ENCODE results near the gene TGFBR1.

Gene TGFBR1

GRCh38 chr9:99139868-99140267 lies 35.0 kb downstream of the TGFBR1 start:
- TF ChIP-seq CTCF (IDR thresholded peaks at IDR 0.05; ENCODE audit: low read depth, low read length) = no peak
- DNase-seq = no peak
- peaks cover 55% of the 10 kb centered on the region for H3K36me3 ChIP-seq
- H3K27ac ChIP-seq = no peak overlapping the region
- H3K4me3 ChIP-seq (ENCODE audit: low read depth, low read length) = no peak overlapping the region
- H3K9me3 ChIP-seq (ENCODE audit: severe bottlenecking) = no peaks in the 10 kb centered on the region
- no peaks in the 10 kb centered on the region for H3K27me3 ChIP-seq (ENCODE audit: insufficient read depth, low read depth, severe bottlenecking)

- TF ChIP-seq CTCF (IDR thresholded peaks at IDR 0.05; ENCODE audit: low read depth, low read length) = peak; percentile 99
- Histone ChIP-seq H3K4me3 (ENCODE audit: low read depth, low read length) (no peak overlapping the region), H3K27me3 (ENCODE audit: insufficient read depth, low read depth, severe bottlenecking) (no peaks in the 10 kb centered on the region), H3K36me3 (peaks cover 61% of the 10 kb centered on the region), H3K27ac (no peak overlapping the region), H3K9me3 (ENCODE audit: severe bottlenecking) (no peaks in the 10 kb centered on the region)
- DNase-seq = peak; percentile 59
Measured at GRCh38 chr9:99140685-99141314, 35.9 kb downstream of the TGFBR1 start.

DNA sequence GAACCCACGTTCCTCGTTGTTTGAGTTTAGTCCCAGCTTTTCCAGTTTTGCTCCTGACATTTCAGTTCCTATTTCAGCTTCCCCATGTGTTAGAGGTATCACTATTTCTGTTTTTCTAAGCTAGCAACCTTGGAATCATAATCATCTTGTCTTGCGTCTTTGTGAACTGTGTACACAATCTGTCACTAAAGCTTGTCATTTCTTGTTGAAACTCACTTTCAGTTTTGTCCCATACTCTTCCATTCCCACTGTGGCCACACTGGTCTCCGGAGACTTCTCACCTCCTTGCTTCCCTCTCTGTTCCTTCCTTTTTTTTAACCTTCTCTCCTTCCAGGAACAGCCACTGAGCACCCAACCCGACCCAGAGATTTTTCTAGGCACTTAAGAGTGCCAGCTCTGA lies 36.9 kb downstream of the TGFBR1 start:
- Histone ChIP-seq H3K27me3 (ENCODE audit: insufficient read depth, low read depth, severe bottlenecking) (no peaks in the 10 kb centered on the region), H3K9me3 (ENCODE audit: severe bottlenecking) (no peaks in the 10 kb centered on the region), H3K27ac (no peak overlapping the region), H3K36me3 (peaks cover 71% of the 10 kb centered on the region), H3K4me3 (ENCODE audit: low read depth, low read length) (no peak overlapping the region)
- no peak for DNase-seq
- no peak for TF ChIP-seq CTCF (IDR thresholded peaks at IDR 0.05; ENCODE audit: low read depth, low read length)

DNA sequence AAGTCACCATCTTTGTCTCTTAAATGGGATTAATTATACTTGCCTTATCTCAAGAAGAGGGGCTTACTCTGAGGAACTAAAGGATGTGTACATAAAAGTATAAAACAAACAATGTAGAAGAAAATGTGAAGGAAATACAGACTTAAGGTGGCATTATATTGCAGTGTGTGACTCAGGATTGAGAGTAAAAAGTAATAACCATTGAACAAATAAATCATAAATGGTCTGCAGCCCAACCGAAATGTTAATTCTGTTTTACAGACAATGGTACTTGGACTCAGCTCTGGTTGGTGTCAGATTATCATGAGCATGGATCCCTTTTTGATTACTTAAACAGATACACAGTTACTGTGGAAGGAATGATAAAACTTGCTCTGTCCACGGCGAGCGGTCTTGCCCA lies 37.4 kb downstream of the TGFBR1 start:
- DNase-seq = no peak
- Histone ChIP-seq H3K27me3 (ENCODE audit: insufficient read depth, low read depth, severe bottlenecking) (no peaks in the 10 kb centered on the region), H3K4me3 (ENCODE audit: low read depth, low read length) (no peak overlapping the region), H3K9me3 (ENCODE audit: severe bottlenecking) (no peaks in the 10 kb centered on the region), H3K36me3 (peaks cover 76% of the 10 kb centered on the region), H3K27ac (no peak overlapping the region)
- TF ChIP-seq CTCF (IDR thresholded peaks at IDR 0.05; ENCODE audit: low read depth, low read length) = no peak

DNA sequence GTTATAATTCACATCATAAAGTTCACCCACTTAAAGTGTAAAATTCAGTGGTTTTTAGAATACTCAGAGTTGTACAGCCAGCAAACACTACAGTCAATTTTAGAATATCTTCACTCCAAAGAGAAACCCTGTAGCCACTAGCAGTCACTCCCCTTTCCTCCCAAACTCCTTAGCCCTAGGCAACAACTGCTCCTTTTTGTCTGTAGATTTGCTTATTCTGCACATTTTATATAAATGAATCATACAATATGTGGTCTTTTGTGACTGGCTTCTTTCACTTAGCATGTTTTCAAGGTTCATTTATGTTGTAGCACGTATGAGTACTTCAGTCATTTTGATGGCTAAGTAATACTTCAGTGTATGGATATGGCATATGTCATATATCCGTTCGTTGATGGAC lies 38.7 kb downstream of the TGFBR1 start:
- no peak overlapping the region for H3K4me3 ChIP-seq (ENCODE audit: low read depth, low read length)
- no peak for TF ChIP-seq CTCF (IDR thresholded peaks at IDR 0.05; ENCODE audit: low read depth, low read length)
- H3K9me3 ChIP-seq (ENCODE audit: severe bottlenecking) = no peaks in the 10 kb centered on the region
- no peak overlapping the region for H3K27ac ChIP-seq
- H3K36me3 ChIP-seq = peaks cover 78% of the 10 kb centered on the region
- DNase-seq = no peak
- no peaks in the 10 kb centered on the region for H3K27me3 ChIP-seq (ENCODE audit: insufficient read depth, low read depth, severe bottlenecking)

DNA sequence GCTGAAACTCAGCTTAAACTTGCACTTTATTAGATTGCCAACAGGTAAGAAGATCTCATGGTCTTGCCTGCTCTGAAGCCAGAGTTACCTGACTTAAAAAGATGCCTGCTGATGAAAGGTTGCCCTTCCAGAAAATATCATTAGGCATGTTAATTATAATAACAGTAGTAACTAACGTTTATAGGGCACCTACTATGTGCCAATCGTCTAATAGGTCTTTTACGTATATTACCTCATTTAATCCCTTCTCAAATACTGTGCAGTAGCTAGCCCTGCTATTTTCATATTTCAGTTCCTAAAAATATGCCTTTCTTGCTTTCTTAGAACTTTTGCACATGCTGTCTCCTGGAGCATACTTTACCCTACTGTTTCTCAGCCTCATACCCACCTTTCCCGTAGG lies 40.1 kb downstream of the TGFBR1 start:
- TF ChIP-seq CTCF (IDR thresholded peaks at IDR 0.05; ENCODE audit: low read depth, low read length) = no peak
- no peaks in the 10 kb centered on the region for H3K27me3 ChIP-seq (ENCODE audit: insufficient read depth, low read depth, severe bottlenecking)
- no peaks in the 10 kb centered on the region for H3K9me3 ChIP-seq (ENCODE audit: severe bottlenecking)
- H3K36me3 ChIP-seq = peaks cover 81% of the 10 kb centered on the region
- H3K4me3 ChIP-seq (ENCODE audit: low read depth, low read length) = no peak overlapping the region
- no peak for DNase-seq
- H3K27ac ChIP-seq = no peak overlapping the region

Measured in WERI-Rb-1 (cell line).